ENCODE results near the gene PFKP. TPM values are rescaled to one million over a fixed set of nuclear protein-coding genes. Genes with fewer than 3 reads are reported as not detected.

PFKP gene
- total RNA-seq, 1 donor from 2014 or later = 361 TPM

GRCh38 chr10:3034616-3035015 is 32.7 kb upstream of the PFKP start:
- TF ChIP-seq EZH2 (IDR thresholded peaks at IDR 0.05; ENCODE audit: insufficient read depth, low read length) (no peak), CTCF (IDR thresholded peaks at IDR 0.05; ENCODE audit: insufficient read depth, low read depth, low read length) (no peak)
- Histone ChIP-seq H3K27me3 (ENCODE audit: insufficient read depth, low read length) (peaks cover 3% of the 10 kb centered on the region), H3K9me3 (ENCODE audit: insufficient read depth, low read depth, low read length) (no peaks in the 10 kb centered on the region), H3K79me2 (ENCODE audit: insufficient read depth, low read length) (no peaks in the 10 kb centered on the region), H2AFZ (ENCODE audit: low read depth, low read length) (no peak overlapping the region), H3K9ac (ENCODE audit: low read length) (no peak overlapping the region), H3K4me1 (ENCODE audit: insufficient read depth, low read length) (no peaks in the 10 kb centered on the region), H3K36me3 (ENCODE audit: insufficient read depth, low read length) (no peaks in the 10 kb centered on the region), H3K27ac (ENCODE audit: low read depth, low read length) (no peak overlapping the region), H3K4me3 (ENCODE audit: insufficient read depth, low read depth, low read length) (no peak overlapping the region), H3K4me2 (ENCODE audit: low read length) (no peak overlapping the region), H4K20me1 (ENCODE audit: insufficient read depth, low read length) (no peaks in the 10 kb centered on the region)
- H3K27ac Mint-ChIP-seq (ENCODE audit: unreplicated experiment) = no peak overlapping the region
- H3K4me3 Mint-ChIP-seq (ENCODE audit: unreplicated experiment) = no peak overlapping the region
- FAIRE-seq = no peak
- H3K4me1 Mint-ChIP-seq (ENCODE audit: low read depth, unreplicated experiment) = peaks cover 4% of the 10 kb centered on the region
- no peak for DNase-seq (ENCODE audit: low read depth)
- H3K36me3 Mint-ChIP-seq (ENCODE audit: low read depth, unreplicated experiment) = no peaks in the 10 kb centered on the region
- peaks cover 3% of the 10 kb centered on the region for H3K27me3 Mint-ChIP-seq (ENCODE audit: low read depth, unreplicated experiment)
- peaks cover 2% of the 10 kb centered on the region for H3K9me3 Mint-ChIP-seq (ENCODE audit: unreplicated experiment)

GRCh38 chr10:3036155-3037021 is 31.0 kb upstream of the PFKP start:
- Histone ChIP-seq H3K79me2 (ENCODE audit: insufficient read depth, low read length) (no peaks in the 10 kb centered on the region), H3K4me3 (ENCODE audit: insufficient read depth, low read depth, low read length) (no peak overlapping the region), H2AFZ (ENCODE audit: low read depth, low read length) (no peak overlapping the region), H3K9me3 (ENCODE audit: insufficient read depth, low read depth, low read length) (no peaks in the 10 kb centered on the region), H3K36me3 (ENCODE audit: insufficient read depth, low read length) (no peaks in the 10 kb centered on the region), H3K4me1 (ENCODE audit: insufficient read depth, low read length) (no peaks in the 10 kb centered on the region), H4K20me1 (ENCODE audit: insufficient read depth, low read length) (no peaks in the 10 kb centered on the region), H3K4me2 (ENCODE audit: low read length) (no peak overlapping the region), H3K27ac (ENCODE audit: low read depth, low read length) (no peak overlapping the region), H3K9ac (ENCODE audit: low read length) (no peak overlapping the region), H3K27me3 (ENCODE audit: insufficient read depth, low read length) (peaks cover 3% of the 10 kb centered on the region)
- Mint-ChIP-seq H3K27me3 (ENCODE audit: low read depth, unreplicated experiment) (peaks cover 3% of the 10 kb centered on the region), H3K9me3 (ENCODE audit: unreplicated experiment) (peaks cover 8% of the 10 kb centered on the region), H3K36me3 (ENCODE audit: low read depth, unreplicated experiment) (no peaks in the 10 kb centered on the region), H3K4me3 (ENCODE audit: unreplicated experiment) (no peak overlapping the region), H3K4me1 (ENCODE audit: low read depth, unreplicated experiment) (peaks cover 4% of the 10 kb centered on the region), H3K27ac (ENCODE audit: unreplicated experiment) (no peak overlapping the region)
- DNase-seq (ENCODE audit: low read depth) (no peak), FAIRE-seq (no peak)
- TF ChIP-seq CTCF (IDR thresholded peaks at IDR 0.05; ENCODE audit: insufficient read depth, low read depth, low read length) (no peak), EZH2 (IDR thresholded peaks at IDR 0.05; ENCODE audit: insufficient read depth, low read length) (no peak)

- H3K36me3 Mint-ChIP-seq (ENCODE audit: low read depth, unreplicated experiment) = no peaks in the 10 kb centered on the region
- TF ChIP-seq CTCF (IDR thresholded peaks at IDR 0.05; ENCODE audit: insufficient read depth, low read depth, low read length) (no peak), EZH2 (IDR thresholded peaks at IDR 0.05; ENCODE audit: insufficient read depth, low read length) (no peak)
- H3K27ac Mint-ChIP-seq (ENCODE audit: unreplicated experiment) = no peak overlapping the region
- no peaks in the 10 kb centered on the region for H3K4me1 ChIP-seq (ENCODE audit: insufficient read depth, low read length)
- no peak overlapping the region for H3K9ac ChIP-seq (ENCODE audit: low read length)
- H4K20me1 ChIP-seq (ENCODE audit: insufficient read depth, low read length) = no peaks in the 10 kb centered on the region
- H3K79me2 ChIP-seq (ENCODE audit: insufficient read depth, low read length) = no peaks in the 10 kb centered on the region
- peaks cover 4% of the 10 kb centered on the region for H3K4me1 Mint-ChIP-seq (ENCODE audit: low read depth, unreplicated experiment)
- H3K4me3 ChIP-seq (ENCODE audit: insufficient read depth, low read depth, low read length) = no peak overlapping the region
- no peaks in the 10 kb centered on the region for H3K9me3 ChIP-seq (ENCODE audit: insufficient read depth, low read depth, low read length)
- DNase-seq (ENCODE audit: low read depth) (no peak), FAIRE-seq (no peak)
- H3K4me2 ChIP-seq (ENCODE audit: low read length) = no peak overlapping the region
- no peak overlapping the region for H2AFZ ChIP-seq (ENCODE audit: low read depth, low read length)
- peaks cover 3% of the 10 kb centered on the region for H3K27me3 ChIP-seq (ENCODE audit: insufficient read depth, low read length)
- no peak overlapping the region for H3K4me3 Mint-ChIP-seq (ENCODE audit: unreplicated experiment)
- H3K27ac ChIP-seq (ENCODE audit: low read depth, low read length) = no peak overlapping the region
- H3K27me3 Mint-ChIP-seq (ENCODE audit: low read depth, unreplicated experiment) = peaks cover 3% of the 10 kb centered on the region
- peaks cover 9% of the 10 kb centered on the region for H3K9me3 Mint-ChIP-seq (ENCODE audit: unreplicated experiment)
- no peaks in the 10 kb centered on the region for H3K36me3 ChIP-seq (ENCODE audit: insufficient read depth, low read length)
These were observed 30.2 kb upstream of the PFKP start for GRCh38 chr10:3037182-3037581.

Data from astrocyte (in vitro differentiated cells and primary cell).